Activated naive CD4-positive, alpha-beta T cell (primary cell): ENCODE results near the gene RXRA.

Experiments used
- DNase-seq, 4 experiments: peaks; one replicate each; lab custom pipeline; 2025; lab: John Stamatoyannopoulos, UW

Gene RXRA

DNA sequence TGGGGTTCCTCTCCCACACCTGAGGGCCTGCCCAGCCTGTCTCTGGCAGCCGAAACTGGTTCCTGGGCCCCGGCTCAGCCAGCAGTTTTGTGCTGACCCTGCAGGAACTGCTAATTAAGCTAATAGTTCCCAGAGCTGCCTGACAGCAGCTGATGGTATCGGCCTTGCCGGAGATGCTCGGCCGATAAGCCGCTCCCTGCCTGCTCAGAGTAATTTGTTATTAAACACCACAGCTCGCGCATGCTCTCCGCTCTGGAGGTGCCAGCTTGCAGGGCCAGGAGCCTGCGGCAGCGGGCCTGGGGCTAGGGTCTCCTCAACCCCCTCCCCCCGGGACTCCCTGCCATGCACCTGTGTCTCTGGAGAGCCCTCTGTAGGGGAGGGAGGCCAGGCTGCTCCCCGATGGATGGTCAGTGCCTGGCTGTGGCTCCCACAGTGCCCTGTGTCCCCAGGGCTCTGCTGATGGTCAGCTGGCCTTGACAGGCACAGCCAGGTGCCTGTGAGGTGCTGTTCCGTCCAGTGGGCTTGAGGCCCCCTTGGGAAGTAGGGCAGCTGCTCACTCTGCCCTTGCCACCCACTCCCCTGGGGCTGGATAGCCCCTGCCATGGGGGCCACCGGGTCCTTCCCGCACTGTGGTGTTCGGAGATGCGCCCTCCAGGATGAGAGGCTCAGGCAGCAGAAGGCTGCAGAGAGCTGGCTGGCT lies 41.7 kb downstream of the RXRA start:
- no peak for DNase-seq

GRCh38 chr9:134368571-134368970 lies 42.3 kb downstream of the RXRA start:
- no peak for DNase-seq

DNA sequence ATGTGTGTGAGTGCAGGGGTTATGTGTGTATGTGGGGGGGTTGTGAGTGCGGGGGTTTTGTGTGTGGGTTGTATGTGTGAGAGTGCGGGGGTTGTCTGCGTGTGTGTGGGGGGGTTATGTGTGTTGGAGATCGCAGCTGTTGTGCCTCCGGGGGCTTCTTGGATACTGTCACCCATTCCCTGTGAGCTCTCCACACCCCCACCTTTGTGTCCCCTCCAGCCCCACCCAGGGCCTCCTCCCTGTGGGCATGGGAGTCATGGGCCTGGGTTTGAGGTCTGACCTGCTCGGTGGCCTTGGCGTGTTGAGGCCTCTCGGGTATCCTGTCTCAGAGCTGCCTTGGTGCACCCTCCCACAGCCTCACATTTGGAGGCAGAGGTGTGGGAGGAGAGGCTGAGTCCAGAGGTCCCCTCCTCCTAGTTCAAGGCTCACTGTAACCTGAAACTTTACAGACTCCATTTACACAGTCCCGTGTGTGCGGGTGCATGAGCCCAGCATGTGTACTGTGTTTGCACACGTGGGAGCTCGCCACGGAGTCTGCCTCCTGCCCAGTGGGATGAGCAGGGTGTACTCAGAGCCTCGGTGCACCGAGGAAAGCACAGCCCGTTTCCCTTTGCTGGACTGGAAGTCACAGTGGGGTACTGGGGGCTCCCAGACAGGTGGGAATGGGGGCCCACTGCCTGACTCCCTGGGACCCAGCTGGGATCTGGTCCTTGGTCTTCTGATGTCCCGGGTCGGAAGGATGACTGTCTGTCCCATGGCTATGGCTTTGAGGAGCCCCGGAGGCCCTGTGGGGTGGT lies 43.4 kb downstream of the RXRA start:
- DNase-seq, result no peak

- no peak for DNase-seq
Measured at GRCh38 chr9:134370213-134370492, 43.9 kb downstream of the RXRA start.

DNA sequence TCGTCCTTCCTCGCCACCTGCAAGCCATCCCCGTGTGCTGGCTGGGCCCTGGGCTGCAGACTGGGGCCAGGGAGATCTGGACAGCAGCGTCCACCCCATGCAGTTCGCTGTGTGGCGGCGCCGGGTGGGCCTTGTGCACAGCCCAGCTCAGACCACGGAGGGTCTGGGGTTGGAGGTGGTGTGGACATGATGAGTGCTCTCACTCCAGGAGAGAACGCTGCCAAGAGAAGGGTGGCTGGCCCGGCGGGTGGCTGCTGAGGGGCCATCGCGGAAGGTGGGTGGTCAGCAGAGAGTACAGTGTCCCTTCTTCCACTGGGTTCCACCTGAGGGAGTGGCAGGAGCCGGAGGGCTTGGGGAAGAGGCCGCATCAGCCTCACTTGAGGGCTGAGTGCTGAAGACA lies 44.4 kb downstream of the RXRA start:
- no peak for DNase-seq

DNA sequence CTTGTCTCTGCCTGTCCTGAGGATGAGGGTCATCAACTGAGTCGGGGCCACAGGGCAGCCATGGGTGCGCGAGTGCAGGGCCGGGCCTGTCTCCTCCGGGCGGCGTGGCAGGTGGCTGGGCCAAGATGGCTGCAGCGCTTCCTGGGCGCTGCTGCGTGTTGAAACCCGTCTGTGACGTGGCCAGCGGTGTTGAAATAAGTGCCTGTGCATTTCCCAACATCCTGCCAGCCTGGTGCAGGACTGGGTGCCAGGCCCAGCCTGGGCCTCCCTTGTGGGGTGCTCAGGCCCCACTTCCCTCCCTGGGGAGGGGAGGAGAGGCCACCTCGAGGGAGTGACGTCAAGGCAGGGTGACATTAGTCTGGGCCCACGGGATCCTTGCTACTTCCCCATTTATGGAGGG lies 45.5 kb downstream of the RXRA start:
- DNase-seq, result no peak

DNA sequence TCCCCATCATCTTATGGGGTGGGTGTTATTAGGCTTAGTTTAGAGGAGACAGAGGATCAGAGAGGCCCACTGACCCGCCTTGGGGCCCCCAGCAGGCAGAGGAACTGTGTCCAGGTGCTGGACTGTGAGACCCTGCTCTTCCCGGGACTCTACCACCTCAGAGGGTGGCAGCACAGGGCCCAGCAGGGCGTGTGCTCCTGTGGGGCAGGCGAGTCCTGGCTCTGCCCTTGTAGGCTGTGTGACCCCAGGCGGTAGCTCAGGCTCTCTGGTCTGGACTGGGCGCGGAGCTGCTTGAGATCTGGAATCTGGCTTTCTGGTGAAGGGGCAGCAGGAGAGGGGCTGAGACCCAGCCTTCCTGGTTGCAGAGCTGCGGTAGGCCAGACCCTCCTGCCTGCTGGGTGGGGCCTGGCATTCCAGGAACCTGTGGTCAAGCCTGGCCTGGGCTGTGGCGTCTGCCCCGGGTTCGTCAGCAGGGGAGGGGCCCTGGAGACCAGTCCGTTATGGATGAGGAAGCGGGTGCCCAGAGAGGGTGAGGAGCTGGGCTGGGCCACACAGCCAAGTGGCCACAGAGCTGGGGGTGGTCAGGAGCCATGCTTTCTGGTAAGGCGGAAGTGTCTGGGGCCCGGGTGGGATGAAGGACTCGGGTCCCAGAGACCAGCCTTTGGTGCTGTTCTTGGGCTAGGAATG lies 46.5 kb downstream of the RXRA start:
- DNase-seq, result no peak

- no peak for DNase-seq
Measured at GRCh38 chr9:134373269-134373668, 47.0 kb downstream of the RXRA start.

- DNase-seq, result no peak
Measured at GRCh38 chr9:134373953-134374300, 47.7 kb downstream of the RXRA start.

DNA sequence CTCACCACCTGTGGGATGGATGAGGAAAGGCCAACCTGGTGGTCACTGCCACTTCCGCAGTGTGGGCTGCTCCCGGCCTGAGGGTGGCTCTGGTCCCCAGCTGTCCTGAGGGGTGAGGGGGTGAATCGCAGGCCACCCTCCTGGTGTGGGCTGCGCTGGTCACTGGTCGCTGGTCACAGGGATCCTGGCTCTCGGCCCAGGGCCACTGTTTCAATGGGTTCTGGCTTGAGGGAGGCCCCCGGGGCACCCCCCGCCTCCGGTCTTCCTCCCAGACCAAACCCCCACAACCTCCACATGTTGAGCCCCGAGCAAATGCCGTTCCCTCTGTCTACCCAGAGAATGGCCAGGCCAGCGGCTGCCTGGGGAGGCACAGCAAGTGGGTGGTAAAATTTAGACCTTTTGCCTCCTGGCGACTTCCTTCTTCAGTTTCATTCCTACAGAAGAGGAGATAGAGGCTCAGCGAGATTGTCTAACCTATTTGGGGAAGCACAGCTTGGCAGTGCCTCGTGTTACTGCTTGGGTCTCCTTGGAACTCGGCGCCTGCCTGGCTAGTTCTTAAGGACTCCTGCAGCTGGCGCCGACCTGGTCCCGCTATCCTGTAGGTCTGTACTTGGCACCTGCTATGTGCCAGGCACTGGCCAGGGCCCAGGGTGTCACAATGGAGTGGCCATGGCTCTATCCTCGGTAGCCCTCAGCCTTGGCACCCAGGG lies 48.2 kb downstream of the RXRA start:
- no peak for DNase-seq

- DNase-seq, result no peak
Measured at GRCh38 chr9:134375011-134375390, 48.7 kb downstream of the RXRA start.

- no peak for DNase-seq
Measured at GRCh38 chr9:134375430-134376385, 49.5 kb downstream of the RXRA start.

GRCh38 chr9:134376386-134377142 lies 50.3 kb downstream of the RXRA start:
- no peak for DNase-seq

- DNase-seq, result no peak
Measured at GRCh38 chr9:134377143-134377484, 50.9 kb downstream of the RXRA start.

DNA sequence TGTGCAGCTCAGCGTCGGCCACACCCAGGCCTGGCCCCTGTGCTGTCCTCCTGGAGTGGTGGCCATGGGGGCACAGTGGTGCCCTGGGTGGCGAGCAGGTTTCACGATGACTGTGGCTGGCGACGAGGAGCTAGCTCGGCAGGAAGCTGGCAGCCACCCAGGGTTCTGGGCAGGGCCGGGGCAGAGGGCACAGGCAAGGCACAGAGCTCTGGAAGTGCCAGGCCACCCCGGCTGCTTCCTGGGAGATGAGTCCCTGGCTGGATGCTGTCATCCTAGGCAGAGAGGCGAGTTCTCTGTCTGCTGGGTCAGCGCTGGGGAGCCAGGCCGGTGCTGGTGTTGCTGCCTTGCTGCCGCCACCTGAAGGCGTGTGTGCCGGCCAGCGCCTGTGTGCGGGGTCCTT lies 51.7 kb downstream of the RXRA start:
- DNase-seq, result no peak

GRCh38 chr9:134378901-134379338 lies 52.7 kb downstream of the RXRA start:
- no peak for DNase-seq

DNA sequence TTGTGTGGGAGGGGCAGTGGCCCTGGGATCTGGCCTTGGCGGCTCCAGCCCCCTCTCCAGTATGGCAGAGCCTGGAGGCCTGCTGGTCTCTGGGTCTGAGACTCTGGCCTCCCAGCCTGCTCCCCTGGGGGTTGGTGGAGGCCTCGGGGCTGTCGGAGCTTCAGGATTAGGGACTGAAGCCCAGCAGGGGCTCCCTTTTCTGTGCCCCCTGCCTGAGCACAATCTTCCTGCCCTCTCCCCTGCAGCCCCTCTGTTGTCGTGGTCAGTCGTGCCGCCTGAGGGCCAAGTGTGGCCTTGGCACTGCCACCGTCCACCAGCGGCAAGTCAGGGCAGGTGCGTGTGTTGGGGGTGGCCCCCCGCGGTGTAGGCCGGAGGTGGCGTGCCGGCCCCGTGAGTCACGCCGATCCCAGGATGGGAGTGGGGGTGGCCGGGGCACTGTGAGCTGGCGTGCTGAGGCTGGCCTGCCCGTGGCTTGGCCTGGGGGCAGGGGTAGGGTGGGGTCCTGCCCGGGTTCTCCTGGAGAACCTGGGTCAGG lies 53.6 kb downstream of the RXRA start:
- DNase-seq, result no peak

DNA sequence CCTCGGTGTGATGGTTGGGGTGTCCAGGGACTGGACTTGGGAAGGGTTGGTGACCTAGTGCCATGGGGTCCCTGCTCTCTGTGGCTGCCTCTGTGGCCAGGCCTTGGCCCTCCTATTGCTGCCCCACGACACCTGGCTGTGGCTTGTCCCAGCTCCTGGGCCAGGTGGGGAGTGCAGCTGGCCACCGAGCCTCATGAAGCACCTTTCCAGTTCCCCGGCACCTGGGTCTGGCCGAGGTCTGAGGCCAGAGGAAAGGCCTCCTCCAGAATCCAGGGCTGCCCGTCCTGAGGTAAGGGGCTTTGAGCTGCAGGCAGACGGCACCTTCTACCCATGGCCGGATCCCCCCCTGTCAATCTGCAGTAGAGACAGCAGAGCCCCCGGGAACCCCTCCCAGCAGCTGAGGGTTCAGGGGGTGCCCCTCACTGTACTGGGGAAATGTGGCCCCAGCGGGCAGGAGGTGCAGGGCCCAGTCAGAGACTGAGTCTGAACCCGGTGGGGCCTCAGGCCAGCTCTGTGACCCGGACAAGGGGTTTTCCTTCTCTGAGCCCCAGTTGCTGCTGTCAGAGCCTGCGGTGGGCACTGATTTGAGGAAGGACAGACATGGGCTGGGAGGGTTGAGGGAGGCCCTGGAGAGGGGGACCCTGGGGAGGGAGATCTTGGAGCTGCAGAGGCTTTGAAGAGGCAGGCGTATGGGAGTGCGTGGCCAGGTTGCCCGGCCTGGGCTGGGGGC lies 54.5 kb downstream of the RXRA start:
- DNase-seq, result no peak

- DNase-seq, result no peak
Measured at GRCh38 chr9:134381272-134381661, 55.0 kb downstream of the RXRA start.
